Hypothalamus (tissue), 51 donors: ENCODE measurements around the gene PPIC.
"Not testable (repeated sequence)": the region's sequence is repeated elsewhere in the genome, so short reads cannot be mapped to it uniquely, and the experiment has no call there.

Experiments used
- DNase-seq, 51 donors: peaks; one replicate each; lab custom pipeline; 2025; lab: John Stamatoyannopoulos, UW

PPIC gene

DNA sequence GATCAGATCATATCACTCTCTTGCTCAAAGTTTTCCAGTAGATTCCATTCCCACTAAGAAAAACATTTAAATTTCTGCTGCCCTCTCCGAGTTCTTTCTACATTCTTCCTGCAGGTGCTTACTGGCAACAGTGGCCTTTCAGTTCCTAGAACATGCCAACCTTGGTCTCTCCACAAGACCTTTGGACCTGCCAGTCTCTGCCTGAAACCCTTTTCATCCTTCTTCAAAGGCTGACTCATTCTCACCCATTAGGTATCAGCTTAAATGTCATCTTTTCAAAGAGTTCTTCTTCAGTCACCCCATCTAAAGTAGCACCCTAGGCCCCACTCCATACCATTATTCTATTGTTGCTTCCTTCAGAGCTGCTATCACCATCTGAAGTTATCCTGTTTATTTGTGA lies 21.8 kb downstream of the PPIC start:
- no peak for DNase-seq

GRCh38 chr5:123012321-123012720 lies 24.2 kb downstream of the PPIC start:
- DNase-seq, result no peak

DNA sequence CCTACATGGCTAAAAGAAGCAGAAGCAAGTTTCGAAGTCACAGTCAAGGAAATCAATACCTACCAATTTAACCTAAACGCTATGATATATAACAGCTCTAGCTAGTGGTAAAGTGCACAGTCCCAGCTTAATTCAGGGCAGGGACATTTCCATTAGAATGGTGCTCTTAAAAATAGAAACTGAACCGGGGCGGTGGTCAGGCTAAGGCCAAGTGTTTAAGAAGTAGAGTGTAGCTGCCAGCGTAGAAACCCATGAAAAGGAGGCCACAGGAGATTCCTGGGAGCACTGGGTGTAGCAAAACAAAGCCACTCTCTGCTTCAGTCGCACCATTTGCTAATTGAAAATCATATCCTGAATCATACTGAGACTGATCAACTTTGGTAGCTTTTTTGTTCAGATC lies 28.8 kb downstream of the PPIC start:
- DNase-seq, result peak in 2 of 51 donors; percentile 4 to 15

DNA sequence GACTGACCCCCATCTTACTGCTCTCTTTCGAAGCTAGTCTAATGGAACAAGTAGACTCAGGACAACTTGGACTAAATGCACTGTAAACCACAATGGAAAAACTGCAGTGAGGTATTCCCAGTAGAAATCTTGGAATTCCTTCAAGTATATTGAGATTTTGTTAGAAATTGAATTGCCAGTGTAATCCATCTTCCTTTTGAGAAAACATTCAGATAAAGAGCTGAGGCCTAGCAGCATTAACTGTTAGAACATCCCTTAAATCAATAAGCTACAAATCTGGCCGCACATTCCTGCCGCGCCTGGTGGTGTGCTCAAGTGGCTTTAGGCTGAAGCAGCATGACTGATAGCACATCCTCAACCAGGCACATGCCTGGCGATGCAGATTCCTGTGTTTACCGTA lies 29.3 kb downstream of the PPIC start:
- DNase-seq, result no peak

DNA sequence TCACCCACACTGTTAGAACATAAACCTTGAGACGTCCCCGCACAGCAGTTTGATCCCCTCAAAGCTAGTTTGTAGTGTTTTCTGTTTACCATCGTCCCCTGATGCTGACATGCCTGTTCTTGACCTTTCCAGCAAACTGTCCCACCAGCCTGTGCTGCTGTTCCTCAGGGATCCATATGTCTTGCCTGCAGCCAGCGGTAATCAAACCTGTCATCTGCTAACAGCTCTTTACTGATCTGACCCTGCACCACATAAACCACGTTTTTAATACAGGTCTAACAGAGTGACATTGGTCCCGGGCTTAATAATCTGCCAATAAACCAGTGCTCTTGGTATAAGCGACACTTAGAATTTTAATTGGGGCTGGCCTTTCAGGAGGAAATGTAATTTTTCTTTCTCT lies 34.7 kb downstream of the PPIC start:
- DNase-seq, result no peak

- no peak for DNase-seq
These were observed 35.8 kb downstream of the PPIC start for GRCh38 chr5:123000731-123001130.

GRCh38 chr5:122999947-123000563 lies 36.5 kb downstream of the PPIC start:
- peak in 1 of 51 donors; percentile 1 for DNase-seq

GRCh38 chr5:122997294-122997693 lies 39.2 kb downstream of the PPIC start:
- DNase-seq, result no peak

- peak in 6 of 51 donors; percentile 2 to 13 (median 7) for DNase-seq
These were observed 40.4 kb downstream of the PPIC start for GRCh38 chr5:122996091-122996490.

GRCh38 chr5:122985954-122986721 lies 50.4 kb downstream of the PPIC start:
- DNase-seq, result no peak

GRCh38 chr5:122985006-122985700 lies 51.4 kb downstream of the PPIC start:
- DNase-seq, result no peak

DNA sequence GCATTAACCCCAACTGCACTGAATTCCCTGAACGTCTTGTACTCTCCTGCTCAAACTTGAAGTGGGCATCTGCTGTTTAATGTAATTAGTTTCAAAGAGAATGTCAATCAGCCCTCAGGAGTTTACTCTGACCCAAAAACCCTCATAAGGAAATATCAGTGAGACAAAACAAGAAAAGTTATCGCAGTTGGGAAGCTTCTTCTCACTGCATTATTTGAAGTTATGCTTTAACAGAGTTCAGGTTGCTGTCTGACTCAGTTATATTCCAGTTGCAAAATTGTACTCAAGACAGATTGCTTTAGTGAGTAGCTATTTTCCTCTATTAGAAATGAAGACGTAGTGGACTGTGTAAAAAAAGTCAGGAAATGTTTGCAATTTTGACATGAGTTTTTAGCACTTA lies 52.1 kb downstream of the PPIC start:
- DNase-seq, result no peak

- no peak for DNase-seq
These were observed 54.1 kb downstream of the PPIC start for GRCh38 chr5:122982376-122982775.

- DNase-seq, result no peak
These were observed 54.7 kb downstream of the PPIC start for GRCh38 chr5:122981846-122982245.

DNA sequence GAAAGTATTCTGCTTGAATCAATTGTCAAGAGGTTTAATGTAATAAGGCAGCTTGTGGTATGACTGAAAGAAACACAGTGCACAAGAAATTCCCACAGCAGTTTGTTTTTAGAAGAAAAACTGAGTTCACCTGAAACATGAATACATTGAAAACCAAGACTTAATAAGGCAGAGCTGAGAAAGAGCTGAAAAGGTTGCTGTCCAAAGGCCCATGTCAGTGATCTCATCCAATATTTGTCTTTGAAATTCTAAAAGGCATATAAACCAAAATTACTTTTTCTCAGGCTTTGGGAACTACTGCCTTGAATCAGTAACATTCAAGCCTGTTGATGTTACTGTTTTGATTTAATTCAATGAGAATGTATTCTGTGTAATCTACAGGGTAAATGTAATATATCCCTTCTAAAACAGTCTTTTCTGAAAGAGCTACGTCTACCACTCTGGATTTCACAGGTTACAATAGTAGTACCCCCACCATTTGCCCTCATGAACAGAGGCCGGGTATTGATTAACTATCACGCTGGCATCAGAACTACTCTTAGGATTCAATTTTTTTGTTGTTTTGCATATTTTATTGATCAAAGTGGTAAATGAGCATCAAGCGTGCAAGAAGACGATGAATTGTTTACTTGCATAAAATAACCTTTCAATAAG lies 57.8 kb downstream of the PPIC start:
- DNase-seq, result no peak

DNA sequence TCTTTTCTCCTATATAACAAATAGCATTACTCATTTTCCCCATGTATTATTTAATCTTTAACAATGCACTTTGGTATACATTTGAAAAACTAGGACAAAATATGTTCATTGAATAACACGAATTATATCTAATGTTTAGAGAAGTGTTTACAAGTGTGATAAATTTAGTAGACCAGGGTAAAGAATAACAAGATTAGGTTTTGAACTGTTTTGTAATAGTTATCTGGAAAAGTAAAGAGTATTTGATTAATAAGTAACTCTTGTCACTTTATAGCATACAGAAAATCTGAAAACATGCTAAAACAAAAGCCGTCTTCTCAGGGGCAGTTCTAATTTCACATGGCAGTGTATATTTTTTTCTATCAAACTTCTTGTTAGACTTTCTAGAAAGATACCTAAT lies 58.5 kb downstream of the PPIC start:
- no peak for DNase-seq

- no peak for DNase-seq
These were observed 59.2 kb downstream of the PPIC start for GRCh38 chr5:122977319-122977718.

DNA sequence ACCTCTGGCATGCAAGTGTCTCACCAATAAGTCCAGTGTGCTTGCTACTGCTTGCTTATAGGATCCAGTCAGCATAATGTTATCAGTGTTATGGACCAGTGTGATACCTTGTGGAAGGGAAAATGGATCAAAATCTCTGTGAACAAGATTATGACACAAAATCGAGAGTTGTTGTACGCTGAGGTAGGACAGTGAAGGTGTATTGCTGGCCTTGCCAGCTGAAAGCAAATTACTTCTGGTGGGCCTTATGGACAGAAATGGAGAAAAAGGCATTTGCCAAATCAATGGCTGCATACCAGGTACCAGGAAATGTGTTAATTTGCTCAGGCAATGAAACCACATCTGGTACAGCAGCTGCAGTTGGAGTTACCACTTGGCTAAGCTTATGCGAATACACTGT lies 62.3 kb downstream of the PPIC start:
- not testable (repeated sequence) for DNase-seq

- not testable (repeated sequence) for DNase-seq
These were observed 62.8 kb downstream of the PPIC start for GRCh38 chr5:122973759-122974158.
